Keratinocyte (primary cell): ENCODE results near the gene BARX1. TPM values are rescaled to one million over a fixed set of nuclear protein-coding genes. Genes with fewer than 3 reads are reported as not detected.

Source experiments
- DNase-seq: peaks from one replicate; pipeline ENCODE4 v3.0.0-alpha.2; 2011; ENCODE audit warnings: low read depth, missing footprints, low spot score
- FAIRE-seq: peaks from 2 replicates; lab custom pipeline; 2011; peaks lifted over from hg19 to GRCh38; lab: Jason Lieb, UNC
- H2AFZ ChIP-seq: 2 replicates; pipeline ENCODE4 v1.6.0; 2012; ENCODE audit warnings: low read length, control low read depth, inconsistent platforms; ENCODE audit not compliant: control insufficient read depth
- H3K27ac ChIP-seq: 2 replicates; pipeline ENCODE4 v1.5.1; 2011; ENCODE audit warnings: low read length; ENCODE audit not compliant: control insufficient read depth, insufficient read depth
- H3K27me3 ChIP-seq: 3 replicates; pipeline ENCODE4 v1.6.0; 2011; ENCODE audit warnings: low read length; ENCODE audit not compliant: control insufficient read depth, insufficient read depth; ENCODE audit errors: extremely low read depth
- H3K36me3 ChIP-seq, 2 experiments: 2 replicates in 1 of 2; 3 replicates in 1 of 2; pipeline ENCODE4 v1.5.1; 2011; ENCODE audit warnings: low read length in 2 of 2, mild to moderate bottlenecking in 1 of 2; ENCODE audit not compliant: control insufficient read depth in 2 of 2, insufficient read depth in 2 of 2; ENCODE audit errors: extremely low read depth in 1 of 2
- H3K4me1 ChIP-seq: 3 replicates; pipeline ENCODE4 v1.5.1; 2011; ENCODE audit warnings: low read length; ENCODE audit not compliant: control insufficient read depth, insufficient read depth; ENCODE audit errors: extremely low read depth
- H3K4me2 ChIP-seq: 3 replicates; pipeline ENCODE4 v1.6.0; 2011; ENCODE audit warnings: low read depth, low read length; ENCODE audit not compliant: control insufficient read depth, insufficient read depth; ENCODE audit errors: extremely low read depth
- H3K4me3 ChIP-seq, 3 experiments: fragments of 200-600 bp in 1 of 3; sonication (generic) in 1 of 3; 2 replicates in 2 of 3; 3 replicates in 1 of 3; pipeline ENCODE4 v1.5.1; 2011 to 2016; ENCODE audit warnings: low read length in 3 of 3, mild to moderate bottlenecking in 3 of 3, control low read depth in 2 of 3, inconsistent platforms in 1 of 3, low read depth in 1 of 3, mixed read lengths in 1 of 3, mixed run types in 1 of 3, moderate library complexity in 1 of 3; ENCODE audit not compliant: control insufficient read depth in 2 of 3, insufficient read depth in 2 of 3; ENCODE audit errors: extremely low read depth in 1 of 3
- H3K79me2 ChIP-seq: 2 replicates; pipeline ENCODE4 v1.6.0; 2012; ENCODE audit warnings: low read length; ENCODE audit not compliant: control insufficient read depth, insufficient read depth
- H3K9ac ChIP-seq: 3 replicates; pipeline ENCODE4 v1.6.0; 2011; ENCODE audit warnings: low read length; ENCODE audit not compliant: control insufficient read depth, insufficient read depth; ENCODE audit errors: extremely low read depth
- H3K9me1 ChIP-seq: 3 replicates; pipeline ENCODE4 v1.6.0; 2011; ENCODE audit warnings: low read length; ENCODE audit not compliant: control insufficient read depth, insufficient read depth; ENCODE audit errors: extremely low read depth
- H3K9me3 ChIP-seq: 2 replicates; pipeline ENCODE4 v1.5.1; 2012; ENCODE audit warnings: low read depth, low read length; ENCODE audit not compliant: control insufficient read depth
- H4K20me1 ChIP-seq: 3 replicates; pipeline ENCODE4 v1.6.0; 2011; ENCODE audit warnings: low read length; ENCODE audit not compliant: control insufficient read depth, insufficient read depth; ENCODE audit errors: extremely low read depth
- EZH2 ChIP-seq: IDR thresholded peaks from one replicate; pipeline ENCODE4 v1.6.1; 2012; ENCODE audit warnings: inconsistent platforms, mild to moderate bottlenecking, low read length, moderate library complexity
- dilution Hi-C: fragments of 300-500 bp; cut with MboI; formaldehyde crosslinking; loops from one replicate; pipeline ENCODE4 v1.7.0; 2020; ENCODE audit warnings: low sequenced_read_pairs; ENCODE audit not compliant: extremely low pct_ligation_motif_present
- polyA plus RNA-seq, 5 experiments: library from polyadenylated mRNA; depleted of rRNA in 3 of 5; stranded (reverse) in 3 of 5; stranded (forward) in 1 of 5; unstranded in 1 of 5; fragments of >200 nt; gene quantifications; 1 replicate in 1 of 5; 2 replicates in 3 of 5; 3 replicates in 1 of 5; pipeline versions ENCODE4 v1.2.1 to v1.2.3, GENCODE V29; 2011 to 2012; ENCODE audit warnings: missing spikeins in 2 of 5, low read depth in 1 of 5, low replicate concordance in 1 of 5
- TF ChIP-seq, protein P1 (sequence below), 3 experiments: IDR thresholded peaks in 1 of 3; conservative IDR thresholded peaks in 1 of 3; optimal IDR thresholded peaks in 1 of 3; 2 replicates in 2 of 3; 3 replicates in 1 of 3; pipeline versions ENCODE3 to v1.5.1; 2011; ENCODE audit warnings: low read length in 3 of 3, mild to moderate bottlenecking in 3 of 3, moderate library complexity in 2 of 3, control low read depth in 1 of 3, inconsistent platforms in 1 of 3; ENCODE audit not compliant: insufficient read depth in 2 of 3; ENCODE audit errors: extremely low read depth in 1 of 3

BARX1 gene
- polyA plus RNA-seq, 1 donor (not counting 4 experiments of a cell fraction or from before 2014, with no cell fraction given): not detected

- Histone ChIP-seq H3K9me1 (no peaks in the 10 kb centered on the region), H3K9ac (no peak overlapping the region), H4K20me1 (no peaks in the 10 kb centered on the region), H3K36me3 (no peaks in the 10 kb centered on the region), H2AFZ (no peak overlapping the region), H3K4me3 (no peak overlapping the region), H3K4me1 (no peaks in the 10 kb centered on the region), H3K27me3 (peaks cover 4% of the 10 kb centered on the region), H3K27ac (no peak overlapping the region), H3K4me2 (no peak overlapping the region), H3K9me3 (no peaks in the 10 kb centered on the region), H3K79me2 (no peaks in the 10 kb centered on the region)
- DNase-seq: no peak
- no peak for FAIRE-seq
- dilution Hi-C loops: no loop called here
- no peak for TF ChIP-seq EZH2
- TF ChIP-seq, protein P1, sequence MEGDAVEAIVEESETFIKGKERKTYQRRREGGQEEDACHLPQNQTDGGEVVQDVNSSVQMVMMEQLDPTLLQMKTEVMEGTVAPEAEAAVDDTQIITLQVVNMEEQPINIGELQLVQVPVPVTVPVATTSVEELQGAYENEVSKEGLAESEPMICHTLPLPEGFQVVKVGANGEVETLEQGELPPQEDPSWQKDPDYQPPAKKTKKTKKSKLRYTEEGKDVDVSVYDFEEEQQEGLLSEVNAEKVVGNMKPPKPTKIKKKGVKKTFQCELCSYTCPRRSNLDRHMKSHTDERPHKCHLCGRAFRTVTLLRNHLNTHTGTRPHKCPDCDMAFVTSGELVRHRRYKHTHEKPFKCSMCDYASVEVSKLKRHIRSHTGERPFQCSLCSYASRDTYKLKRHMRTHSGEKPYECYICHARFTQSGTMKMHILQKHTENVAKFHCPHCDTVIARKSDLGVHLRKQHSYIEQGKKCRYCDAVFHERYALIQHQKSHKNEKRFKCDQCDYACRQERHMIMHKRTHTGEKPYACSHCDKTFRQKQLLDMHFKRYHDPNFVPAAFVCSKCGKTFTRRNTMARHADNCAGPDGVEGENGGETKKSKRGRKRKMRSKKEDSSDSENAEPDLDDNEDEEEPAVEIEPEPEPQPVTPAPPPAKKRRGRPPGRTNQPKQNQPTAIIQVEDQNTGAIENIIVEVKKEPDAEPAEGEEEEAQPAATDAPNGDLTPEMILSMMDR (optimal IDR thresholded peaks at IDR 0.05 in 1 of 3, IDR thresholded peaks at IDR 0.05 in 1 of 3, conservative IDR thresholded peaks at IDR 0.05 in 1 of 3; ENCODE audit: extremely low read depth in 1 of 3, insufficient read depth in 2 of 3, low read length in 3 of 3): no peak
These were observed 49.6 kb downstream of the BARX1 start for GRCh38 chr9:93905473-93906133.

DNA sequence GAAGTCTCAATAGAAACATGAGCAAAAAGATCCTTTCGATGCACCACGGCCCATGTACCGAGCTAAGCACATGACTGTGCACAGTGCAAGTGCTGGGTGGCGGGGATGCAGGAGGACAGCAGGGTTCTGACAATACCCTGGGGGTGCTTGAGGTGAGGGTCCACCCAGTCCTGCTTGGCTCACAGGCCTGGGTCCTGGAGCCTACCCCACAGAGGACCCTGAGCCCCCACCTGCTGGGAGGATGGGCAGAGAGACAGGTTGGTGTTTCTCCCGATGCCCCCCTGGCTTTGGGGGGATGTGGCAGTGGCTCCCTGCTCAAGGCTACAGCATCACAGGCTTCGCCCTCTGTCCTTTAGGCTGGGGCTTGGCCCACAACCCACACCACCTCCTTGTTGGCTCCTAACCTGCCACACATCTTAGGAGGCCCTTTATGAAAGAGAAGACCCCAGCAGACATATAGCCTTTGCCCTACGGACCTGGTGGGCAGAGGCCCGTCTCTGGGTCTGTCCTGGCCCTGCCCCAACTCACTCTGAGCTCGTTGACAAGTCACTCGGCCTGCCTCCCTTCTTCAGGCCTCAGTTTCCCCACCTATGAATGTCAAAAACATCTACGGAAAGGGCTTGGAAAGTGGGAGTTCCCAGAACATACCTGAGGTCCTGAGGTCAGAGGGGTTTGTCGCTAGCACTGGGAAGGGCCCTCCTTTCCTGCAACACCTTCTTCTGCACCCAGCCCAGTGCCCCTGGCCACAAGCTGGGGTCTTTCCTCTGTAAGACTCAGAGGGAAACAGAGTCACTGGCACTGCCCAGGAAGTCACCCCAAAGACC, 50.3 kb downstream of the BARX1 start:
- H2AFZ ChIP-seq: no peak overlapping the region
- no peak for DNase-seq
- H3K4me1 ChIP-seq: no peaks in the 10 kb centered on the region
- H3K9me3 ChIP-seq: no peaks in the 10 kb centered on the region
- dilution Hi-C loops: no loop called here
- H3K79me2 ChIP-seq: no peaks in the 10 kb centered on the region
- H3K4me3 ChIP-seq: no peak overlapping the region
- no peak overlapping the region for H3K9ac ChIP-seq
- H3K27me3 ChIP-seq: peaks cover 4% of the 10 kb centered on the region
- no peak for TF ChIP-seq EZH2
- TF ChIP-seq, protein P1 (optimal IDR thresholded peaks at IDR 0.05 in 1 of 3, IDR thresholded peaks at IDR 0.05 in 1 of 3, conservative IDR thresholded peaks at IDR 0.05 in 1 of 3; ENCODE audit: extremely low read depth in 1 of 3, insufficient read depth in 2 of 3, low read length in 3 of 3): no peak
- no peaks in the 10 kb centered on the region for H4K20me1 ChIP-seq
- no peak overlapping the region for H3K4me2 ChIP-seq
- H3K36me3 ChIP-seq: no peaks in the 10 kb centered on the region
- no peak overlapping the region for H3K27ac ChIP-seq
- no peaks in the 10 kb centered on the region for H3K9me1 ChIP-seq
- FAIRE-seq: no peak
